Fibroblast of lung (primary cell): ENCODE measurements around the gene UGT2B28. TPM values are rescaled to one million over a fixed set of nuclear protein-coding genes. Genes with fewer than 3 reads are reported as not detected.
A peak's percentile ranks its signal among the peaks of the same experiment; 100 is the strongest.
"Not testable (repeated sequence)": the region's sequence is repeated elsewhere in the genome, so short reads cannot be mapped to it uniquely, and the experiment has no call there.

Source experiments
- DNase-seq, 2 donors: peaks; one replicate each; pipeline versions ENCODE4 v3.0.0 to v3.0.0-alpha.2; 2010; ENCODE audit warnings: low read depth in 2 of 2
- H2AFZ ChIP-seq: 2 replicates; pipeline ENCODE4 v1.5.1; 2012; ENCODE audit warnings: low read length, control low read depth, inconsistent platforms
- H3K27ac ChIP-seq: 2 replicates; pipeline ENCODE4 v1.5.1; 2011; ENCODE audit warnings: low read length, control low read depth; ENCODE audit not compliant: insufficient read depth
- H3K27me3 ChIP-seq: 2 replicates; pipeline ENCODE4 v1.5.1; 2011; ENCODE audit warnings: mild to moderate bottlenecking, low read length; ENCODE audit not compliant: control insufficient read depth, insufficient read depth
- H3K36me3 ChIP-seq: 2 replicates; pipeline ENCODE4 v1.5.1; 2011; ENCODE audit warnings: low read length; ENCODE audit not compliant: control insufficient read depth, insufficient read depth
- H3K4me1 ChIP-seq: 2 replicates; pipeline ENCODE4 v1.5.1; 2011; ENCODE audit warnings: low read length; ENCODE audit not compliant: control insufficient read depth, insufficient read depth; ENCODE audit errors: extremely low read depth
- H3K4me2 ChIP-seq: 2 replicates; pipeline ENCODE4 v1.5.1; 2011; ENCODE audit warnings: low read length, control low read depth; ENCODE audit not compliant: insufficient read depth; ENCODE audit errors: extremely low read depth
- H3K4me3 ChIP-seq, 4 experiments: fragments of 200-600 bp in 1 of 4; sonication (generic) in 1 of 4; replicated peaks in 1 of 4; 2 replicates each; pipeline ENCODE4 v1.5.1; 2011 to 2016; ENCODE audit warnings: low read length in 4 of 4, low read depth in 3 of 4, mild to moderate bottlenecking in 3 of 4, control low read depth in 2 of 4, inconsistent platforms in 1 of 4, mixed read lengths in 1 of 4; ENCODE audit not compliant: insufficient read depth in 1 of 4; ENCODE audit errors: control extremely low read depth in 1 of 4
- H3K79me2 ChIP-seq: 2 replicates; pipeline ENCODE4 v1.5.1; 2012; ENCODE audit warnings: mild to moderate bottlenecking, low read length, inconsistent platforms; ENCODE audit not compliant: control insufficient read depth, insufficient read depth
- H3K9ac ChIP-seq: 2 replicates; pipeline ENCODE4 v1.5.1; 2011; ENCODE audit warnings: mild to moderate bottlenecking, low read length, control low read depth; ENCODE audit not compliant: insufficient read depth
- H3K9me3 ChIP-seq: 2 replicates; pipeline ENCODE4 v1.5.1; 2012; ENCODE audit warnings: low read depth, low read length; ENCODE audit not compliant: control insufficient read depth, insufficient read depth
- H4K20me1 ChIP-seq: 2 replicates; pipeline ENCODE4 v1.5.1; 2011; ENCODE audit warnings: low read length; ENCODE audit not compliant: control insufficient read depth, insufficient read depth; ENCODE audit errors: extremely low read depth
- CTCF ChIP-seq, 2 donors: IDR thresholded peaks in 1 of 2; conservative IDR thresholded peaks in 1 of 2; 1 replicate in 1 of 2; 2 replicates in 1 of 2; pipeline ENCODE4 v1.5.1; 2011 to 2012; ENCODE audit warnings: low read length in 2 of 2, control low read depth in 1 of 2, inconsistent platforms in 1 of 2, low read depth in 1 of 2, mild to moderate bottlenecking in 1 of 2
- EZH2 ChIP-seq: IDR thresholded peaks from 2 replicates; pipeline ENCODE4 v1.5.1; 2012; ENCODE audit warnings: low read length, control low read depth, mild to moderate bottlenecking; ENCODE audit errors: missing control alignments
- polyA plus RNA-seq, 2 donors: library from polyadenylated mRNA; depleted of rRNA in 1 of 2; stranded (reverse) in 1 of 2; unstranded in 1 of 2; fragments of >200 nt; gene quantifications; 2 replicates each; pipeline ENCODE4 v1.2.1, GENCODE V29; 2011 to 2012; ENCODE audit warnings: missing spikeins in 1 of 2
- total RNA-seq: library from RNA; depleted of rRNA; stranded (reverse); fragments of >200 nt; gene quantifications from 2 replicates; pipeline ENCODE4 v1.2.1, GENCODE V29; 2014

The UGT2B28 gene
- total and polyA plus RNA-seq, 2 donors (not counting 1 experiment from before 2014, with no cell fraction given) = not detected

DNA sequence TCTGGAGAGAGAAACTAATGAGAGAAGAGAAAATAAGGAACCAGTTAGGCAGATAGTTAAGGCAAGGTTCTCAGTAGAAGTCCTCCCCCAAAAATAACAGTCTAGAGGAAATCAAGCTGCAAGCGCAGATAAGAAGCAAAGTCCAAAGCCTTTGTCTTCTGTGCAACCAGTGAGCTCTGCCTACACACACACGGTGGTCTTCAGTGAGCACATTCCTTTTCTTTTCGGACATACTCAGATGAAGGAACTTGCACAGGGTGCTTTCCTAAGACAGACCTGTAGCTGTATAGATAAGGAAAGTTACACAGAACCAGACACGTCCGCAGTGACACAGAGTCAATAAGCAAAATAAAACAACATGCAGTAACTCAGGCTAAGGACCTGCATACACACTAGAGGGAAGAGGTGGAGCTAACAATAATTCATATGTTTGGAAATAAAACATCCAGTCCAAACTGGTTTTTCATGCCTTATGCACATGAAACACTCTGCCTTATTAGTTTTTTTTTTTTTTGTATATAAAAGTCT is 29.3 kb downstream of the UGT2B28 start:
- H3K4me1 ChIP-seq, H3K27ac ChIP-seq, H3K4me3 ChIP-seq, H3K9me3 ChIP-seq, H3K79me2 ChIP-seq, H4K20me1 ChIP-seq, H3K27me3 ChIP-seq, H3K36me3 ChIP-seq, H2AFZ ChIP-seq, DNase-seq, H3K9ac ChIP-seq, H3K4me2 ChIP-seq: not testable (repeated sequence)

- H3K27ac ChIP-seq, DNase-seq, H3K79me2 ChIP-seq, H3K27me3 ChIP-seq, H3K4me1 ChIP-seq, H3K4me2 ChIP-seq, H3K9me3 ChIP-seq, H2AFZ ChIP-seq, H3K36me3 ChIP-seq, H3K9ac ChIP-seq, H4K20me1 ChIP-seq, H3K4me3 ChIP-seq: not testable (repeated sequence)
Measured at GRCh38 chr4:69310262-69310661, 30.0 kb downstream of the UGT2B28 start.

DNA sequence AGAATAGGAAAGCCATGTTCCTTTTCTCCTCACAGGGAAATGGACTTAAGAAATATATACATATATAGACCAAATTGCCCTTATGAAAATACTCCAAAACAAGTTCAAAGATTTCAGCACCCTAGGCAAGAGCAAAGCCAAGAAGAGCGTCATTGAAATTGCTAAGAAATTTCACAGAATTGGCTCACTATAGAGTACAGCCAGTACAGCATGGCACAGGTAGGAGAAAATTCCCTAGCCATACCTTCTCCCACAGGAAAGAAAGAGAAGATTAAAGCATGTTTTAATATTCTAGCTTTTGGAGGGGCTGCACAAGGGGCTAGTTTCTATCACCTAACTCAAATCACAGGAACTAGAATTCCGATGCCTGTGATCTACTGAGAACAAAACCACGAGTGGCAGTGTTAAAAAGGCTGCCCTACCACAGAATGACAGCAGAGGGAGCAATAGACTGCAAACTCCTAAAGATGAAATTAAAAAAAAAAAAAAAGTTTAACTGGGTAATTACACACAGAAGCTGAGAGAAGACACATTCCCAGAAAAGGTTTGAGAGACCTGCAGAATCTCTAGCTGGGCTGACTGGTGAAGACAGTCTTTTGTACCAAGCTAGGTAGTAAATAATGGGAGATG is 37.5 kb downstream of the UGT2B28 start:
- peak; percentile 1 to 25 for DNase-seq
- H3K9me3 ChIP-seq, H3K9ac ChIP-seq, H3K27me3 ChIP-seq, H3K4me2 ChIP-seq, H2AFZ ChIP-seq, H3K79me2 ChIP-seq, H3K4me1 ChIP-seq, H3K4me3 ChIP-seq, H3K27ac ChIP-seq, H3K36me3 ChIP-seq, H4K20me1 ChIP-seq: not testable (repeated sequence)
- TF ChIP-seq CTCF (conservative IDR thresholded peaks at IDR 0.05 in 1 of 2, IDR thresholded peaks at IDR 0.05 in 1 of 2; ENCODE audit: low read depth in 1 of 2, low read length in 2 of 2) = peak in 1 of 2 donors; percentile 63

- Histone ChIP-seq H3K4me2 (no peak overlapping the region), H3K4me1 (no peaks in the 10 kb centered on the region), H3K9me3 (no peaks in the 10 kb centered on the region), H2AFZ (no peak overlapping the region), H3K9ac (no peak overlapping the region), H3K27me3 (no peaks in the 10 kb centered on the region), H3K79me2 (no peaks in the 10 kb centered on the region), H3K27ac (no peak overlapping the region), H4K20me1 (no peaks in the 10 kb centered on the region), H3K36me3 (no peaks in the 10 kb centered on the region), H3K4me3 (no peak overlapping the region)
- no peak for DNase-seq
- no peak for TF ChIP-seq EZH2
- TF ChIP-seq CTCF (conservative IDR thresholded peaks at IDR 0.05 in 1 of 2, IDR thresholded peaks at IDR 0.05 in 1 of 2; ENCODE audit: low read depth in 1 of 2, low read length in 2 of 2) = no peak
Measured at GRCh38 chr4:69321153-69321729, 41.0 kb downstream of the UGT2B28 start.
